SKM-1 (cell line): ENCODE measurements around the gene RRAS.

Source experiments
- DNase-seq: peaks from one replicate; lab custom pipeline; 2025; ENCODE audit not compliant: unreplicated experiment; lab: John Stamatoyannopoulos, UW

Gene RRAS

DNA sequence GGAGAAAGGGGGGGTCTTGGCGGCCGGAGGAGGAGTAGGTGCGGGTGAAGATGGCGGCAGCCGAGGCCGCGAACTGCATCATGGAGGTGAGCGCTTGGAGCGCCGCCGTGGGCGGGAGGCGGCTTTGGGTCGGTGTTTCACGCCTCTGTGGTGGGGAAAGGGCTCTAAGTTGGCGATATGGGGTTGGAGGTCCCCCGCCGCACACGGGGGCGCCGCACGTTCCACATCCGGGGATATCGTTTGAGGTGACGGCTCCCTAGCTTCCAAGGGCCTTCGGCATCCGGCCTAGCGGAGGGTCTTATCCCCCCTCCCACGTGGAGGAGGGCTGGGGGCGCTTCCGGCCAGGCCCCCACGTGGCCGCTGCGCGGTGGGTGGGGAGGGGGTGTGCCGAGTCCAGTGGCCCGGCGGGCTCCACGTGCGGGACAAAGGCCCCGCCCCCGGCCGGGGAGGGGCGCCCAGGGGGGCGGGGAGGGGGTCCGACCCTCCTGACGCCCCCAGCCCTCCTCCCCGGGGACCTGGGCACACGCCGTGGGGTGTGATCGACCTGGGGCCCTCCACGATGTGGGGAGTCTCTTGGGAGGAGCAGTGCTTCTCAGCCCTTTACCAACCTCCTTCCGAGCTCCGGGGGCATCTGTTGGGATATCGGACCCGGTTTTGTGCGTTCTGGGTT, 37.4 kb upstream of the RRAS start, which contains the start of gene PRMT1:
Gene PRMT1 (plus strand): TSS at position 41 of the 670 bp plus-strand sequence. CDS start 10 bp downstream, at position 51.
- DNase-seq: no peak

DNA sequence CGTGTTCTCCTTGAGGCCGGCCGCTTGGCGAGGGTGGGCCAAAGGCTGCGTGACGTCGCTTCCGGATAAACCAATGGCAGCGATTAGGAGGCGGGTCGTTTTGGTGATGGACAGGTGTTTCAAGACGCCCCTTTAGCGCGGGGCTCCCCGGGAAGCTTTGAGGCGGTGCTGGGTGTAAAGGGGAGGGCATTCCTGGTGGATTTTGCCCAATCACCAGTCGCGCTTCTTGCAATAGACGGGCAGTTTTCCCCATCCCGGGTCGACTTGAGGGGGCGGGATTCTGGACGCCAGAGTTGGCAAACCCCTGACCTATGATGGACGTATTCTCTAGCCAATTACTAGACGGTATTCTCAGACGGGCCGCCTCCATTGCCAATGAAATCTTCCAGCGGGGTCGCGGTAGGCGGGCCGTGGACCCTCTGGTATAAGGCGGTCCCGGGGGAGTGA, 36.9 kb upstream of the RRAS start:
- peak; percentile 87 for DNase-seq

- no peak for DNase-seq
Measured at GRCh38 chr19:49676136-49676783, 36.3 kb upstream of the RRAS start.

- peak; percentile 15 for DNase-seq
Measured at GRCh38 chr19:49672131-49672919, 32.4 kb upstream of the RRAS start.

DNA sequence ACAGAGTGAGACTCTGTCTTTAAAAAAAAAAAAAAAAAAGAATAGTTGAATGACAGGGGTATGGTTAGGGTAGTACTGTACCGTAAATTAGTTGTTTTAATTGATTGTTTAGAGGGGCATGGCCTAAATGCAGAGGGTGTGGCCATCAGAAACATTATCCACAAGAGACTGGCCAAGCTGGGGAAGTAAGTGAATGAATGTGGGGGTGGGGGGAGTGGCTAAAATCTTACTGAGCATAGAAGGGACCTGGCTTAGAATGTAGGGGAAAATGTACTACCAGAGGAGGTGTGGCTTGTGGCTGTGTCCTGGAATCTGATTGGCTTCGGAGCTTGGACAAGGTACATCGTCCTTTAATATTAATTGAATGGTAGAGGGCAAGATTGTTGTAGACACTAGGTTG, 29.6 kb upstream of the RRAS start:
- no peak for DNase-seq

DNA sequence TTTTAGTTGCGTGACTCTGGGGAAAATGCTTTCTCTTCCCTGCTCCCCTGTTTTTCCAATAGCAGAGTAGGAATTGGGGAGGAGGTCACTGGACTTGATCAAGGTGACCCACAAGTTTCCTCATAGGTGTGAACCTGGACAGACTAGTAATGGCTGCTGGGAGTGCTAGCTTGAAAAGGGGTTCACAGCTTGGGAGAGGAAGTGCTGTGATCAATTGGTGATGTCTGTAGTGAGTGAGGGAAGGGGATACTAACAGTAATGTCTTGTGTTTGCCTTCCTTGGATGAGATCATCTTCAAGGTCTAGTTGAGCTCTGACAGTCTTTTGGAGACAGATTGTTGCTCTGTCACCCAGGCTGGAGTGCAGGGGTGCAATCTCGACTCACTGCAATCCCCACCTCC, 27.5 kb upstream of the RRAS start:
- DNase-seq: no peak

GRCh38 chr19:49666120-49666444, 26.1 kb upstream of the RRAS start:
- DNase-seq: no peak

GRCh38 chr19:49665351-49666119, 25.6 kb upstream of the RRAS start, which contains the start of the genes BCL2L12 and IRF3:
Gene BCL2L12 (plus strand): TSS chr19:49665933. CDS start chr19:49666693, 760 bp downstream.
Gene IRF3 (minus strand): TSS chr19:49665857. CDS start chr19:49664838, 1,019 bp downstream.
- DNase-seq: peak; percentile 41

DNA sequence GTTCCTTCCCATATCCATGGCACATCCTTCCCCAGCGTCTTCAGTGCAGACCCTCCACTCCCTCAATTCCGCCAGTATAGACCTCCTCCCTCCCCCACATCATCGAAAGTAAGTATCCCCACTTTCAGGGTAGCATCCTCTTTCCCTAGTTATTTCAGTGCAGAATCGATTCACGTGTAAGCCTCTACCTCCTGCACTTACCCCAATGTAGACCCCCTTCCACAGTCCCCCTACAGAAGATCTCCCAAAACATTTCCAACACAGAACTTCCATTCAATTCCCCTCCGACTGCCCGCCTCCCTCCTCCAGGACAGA, 25.1 kb upstream of the RRAS start:
- DNase-seq: no peak

- DNase-seq: no peak
Measured at GRCh38 chr19:49664171-49665035, 24.5 kb upstream of the RRAS start.

DNA sequence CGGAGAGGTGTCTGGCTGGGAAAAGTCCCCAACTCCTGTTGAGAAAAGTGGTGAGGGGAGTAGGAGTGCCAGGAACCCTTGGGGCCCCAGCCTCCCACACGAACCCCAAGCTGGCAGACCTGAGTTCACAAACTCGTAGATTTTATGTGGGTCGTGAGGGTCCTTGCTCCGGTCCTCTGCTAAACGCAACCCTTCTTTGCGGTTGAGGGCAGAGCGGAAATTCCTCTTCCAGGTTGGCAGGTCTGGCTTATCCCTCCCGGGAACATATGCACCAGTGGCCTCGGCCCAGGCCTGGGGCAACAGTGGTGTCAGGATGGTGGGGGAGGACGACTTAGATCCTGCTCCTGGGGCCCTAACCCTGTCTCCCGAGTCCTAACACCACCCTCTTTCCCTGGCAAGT, 23.3 kb upstream of the RRAS start:
- DNase-seq: no peak

GRCh38 chr19:49662011-49662410, 22.1 kb upstream of the RRAS start:
- no peak for DNase-seq

GRCh38 chr19:49660338-49660961, 20.5 kb upstream of the RRAS start:
- DNase-seq: no peak

DNA sequence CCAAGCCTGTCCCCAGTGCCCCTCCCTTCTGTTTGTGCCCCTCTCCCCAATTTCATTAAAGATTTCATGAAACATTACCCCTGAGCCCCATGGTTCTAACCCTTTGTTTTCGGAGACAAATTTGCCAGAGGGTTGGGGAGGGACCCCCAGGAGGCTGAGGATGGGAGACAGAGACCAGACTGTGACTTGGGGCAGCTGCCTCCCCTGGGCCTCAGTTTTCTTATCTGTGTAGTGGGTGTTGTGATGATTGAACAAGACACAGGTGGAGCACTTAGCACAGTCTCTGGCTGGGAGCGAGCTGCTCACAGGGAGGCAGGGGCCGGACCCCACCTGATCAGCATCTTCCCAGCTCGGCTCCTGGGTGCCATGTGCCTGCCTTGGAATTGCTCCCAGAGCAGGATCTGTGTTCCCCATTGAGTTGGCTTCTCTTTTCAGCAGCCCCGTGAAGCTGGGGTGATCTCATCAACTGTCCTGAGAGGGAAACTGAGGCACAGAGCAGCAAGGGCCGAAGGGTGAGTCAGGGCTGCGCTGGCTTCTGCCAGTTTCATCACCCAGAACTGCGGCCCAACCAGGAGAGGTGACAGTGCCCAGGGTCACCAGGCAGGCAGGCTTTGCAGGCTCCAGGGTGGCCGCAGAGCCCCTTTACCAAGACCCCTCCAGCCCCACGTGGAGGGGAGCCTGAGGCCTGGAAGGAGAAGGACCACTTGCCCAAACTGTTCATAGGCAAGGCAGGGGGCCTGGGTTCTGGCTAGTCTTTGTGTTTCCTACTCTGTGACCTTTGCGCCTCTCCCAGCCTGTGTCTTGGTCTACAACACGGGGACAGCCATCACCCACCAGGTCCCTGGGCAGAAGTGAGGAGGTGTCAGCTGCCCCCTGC, 18.9 kb upstream of the RRAS start:
- no peak for DNase-seq

DNA sequence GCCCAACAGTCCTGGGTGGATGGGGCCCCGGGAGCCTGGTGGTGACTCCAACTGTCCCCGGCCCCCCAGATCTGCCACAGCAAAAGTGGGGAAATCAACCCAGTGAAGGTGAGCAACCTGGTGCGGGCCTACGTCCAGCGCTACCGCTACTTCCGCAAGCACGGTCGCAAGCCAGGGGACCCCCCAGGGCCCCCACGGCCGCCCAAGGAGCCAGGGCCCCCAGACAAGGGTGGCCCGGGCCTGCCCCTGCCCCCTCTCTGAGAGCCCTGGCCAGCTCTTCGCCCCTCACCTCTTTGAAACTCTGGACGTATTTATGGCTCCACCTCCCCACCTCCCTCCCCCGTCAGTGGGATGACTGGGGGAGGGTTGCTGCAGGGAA, 18.2 kb upstream of the RRAS start:
- no peak for DNase-seq

DNA sequence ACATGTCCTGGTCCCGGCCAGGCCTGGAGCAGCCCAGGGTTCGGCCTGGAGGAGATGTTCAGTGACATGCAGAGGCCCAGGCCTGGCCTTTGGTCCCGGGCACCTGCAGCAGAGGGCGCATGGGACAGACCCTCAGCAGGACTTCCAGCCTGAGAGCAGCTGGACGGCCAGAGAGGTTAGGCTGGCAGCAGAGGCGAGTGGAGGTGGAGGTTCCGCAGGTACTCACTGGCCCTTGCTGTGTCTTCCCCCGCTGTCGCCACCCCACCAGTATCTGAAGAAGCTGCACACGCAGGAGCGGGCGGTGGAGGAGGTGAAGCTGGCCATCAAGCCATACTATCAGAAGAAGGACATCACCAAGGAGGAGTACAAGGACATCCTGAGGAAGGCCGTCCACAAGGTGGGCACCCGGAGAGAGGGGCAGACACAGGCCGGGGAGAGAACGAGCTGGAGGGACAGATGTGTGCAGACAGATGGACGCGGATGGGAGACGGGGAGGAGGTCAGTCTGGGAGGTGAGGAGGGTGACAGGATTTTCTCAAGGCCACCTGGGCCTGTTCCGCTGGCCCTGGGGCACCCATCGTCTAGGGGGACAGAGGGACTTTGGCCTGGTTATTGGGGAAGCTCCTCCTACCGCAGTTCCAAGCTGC, 17.7 kb upstream of the RRAS start:
- DNase-seq: no peak

GRCh38 chr19:49656456-49657109, 16.6 kb upstream of the RRAS start:
- DNase-seq: no peak
